HepG2 (cell line): ENCODE results near the gene CYB5R3. TPM values are rescaled to one million over a fixed set of nuclear protein-coding genes. Genes with fewer than 3 reads are reported as not detected.

Source experiments
- AHR ChIP-seq: IDR thresholded peaks from 2 replicates; pipeline ENCODE4 v1.6.1; 2018; ENCODE audit warnings: missing genetic modification reagents, missing compliant biosample characterization
- BATF2 ChIP-seq: sonication (generic); formaldehyde crosslinking; IDR thresholded peaks from 2 replicates; pipeline ENCODE4 v1.8.0; 2022; ENCODE audit warnings: mild to moderate bottlenecking, missing genetic modification reagents, moderate library complexity
- CBX5 ChIP-seq: sonication (generic); formaldehyde crosslinking; IDR thresholded peaks from 2 replicates; pipeline ENCODE4 v1.4.0; 2020; ENCODE audit warnings: missing genetic modification reagents, borderline replicate concordance
- CHD2 ChIP-seq: IDR thresholded peaks from 2 replicates; pipeline ENCODE4 v1.6.1; 2011; ENCODE audit warnings: low read depth, low read length, improper control_type of control experiment
- EED ChIP-seq: sonication (generic); formaldehyde crosslinking; IDR thresholded peaks from 2 replicates; pipeline ENCODE4 v1.5.0; 2020; ENCODE audit warnings: mild to moderate bottlenecking, missing genetic modification reagents
- FOXC1 ChIP-seq: sonication (generic); formaldehyde crosslinking; IDR thresholded peaks from 2 replicates; pipeline ENCODE4 v1.8.0; 2022; ENCODE audit warnings: mild to moderate bottlenecking, missing genetic modification reagents, borderline replicate concordance
- IRF1 ChIP-seq: sonication (generic); formaldehyde crosslinking; IDR thresholded peaks from 2 replicates; pipeline ENCODE4 v1.4.0; 2020; ENCODE audit warnings: low read depth, mild to moderate bottlenecking, missing genetic modification reagents
- NCOA5 ChIP-seq: sonication (generic); formaldehyde crosslinking; IDR thresholded peaks from 2 replicates; pipeline ENCODE4 v1.4.0; 2020; ENCODE audit warnings: missing genetic modification reagents
- NCOR1 ChIP-seq: fragments of 200-600 bp; sonication (generic); IDR thresholded peaks from 2 replicates; pipeline ENCODE4 v1.7.0; 2017; ENCODE audit warnings: antibody characterized with exemption, low read length, borderline replicate concordance
- NR1H2 ChIP-seq: sonication (generic); formaldehyde crosslinking; IDR thresholded peaks from 2 replicates; pipeline ENCODE4 v1.8.1; 2022; ENCODE audit warnings: low read depth, missing genetic modification reagents, borderline replicate concordance
- PCBP2 ChIP-seq: fragments of 200-400 bp; formaldehyde crosslinking; optimal IDR thresholded peaks from 2 replicates; pipeline ENCODE3; 2018; ENCODE audit warnings: low read length, low read depth; ENCODE audit not compliant: poor library complexity, severe bottlenecking
- RNF2 ChIP-seq: fragments of 450-650 bp; conservative IDR thresholded peaks from 2 replicates; pipeline ENCODE4 v1.6.1; 2016; ENCODE audit warnings: low read depth
- SNAI1 ChIP-seq: sonication (generic); formaldehyde crosslinking; IDR thresholded peaks from 2 replicates; pipeline ENCODE4 v1.5.0; 2020; ENCODE audit warnings: mild to moderate bottlenecking, missing genetic modification reagents, borderline replicate concordance
- SOX13 ChIP-seq, 3 experiments: fragments of 450-650 bp in 1 of 3; sonication (generic) in 1 of 3; formaldehyde crosslinking in 1 of 3; IDR thresholded peaks in 2 of 3; conservative IDR thresholded peaks in 1 of 3; 2 replicates each; pipeline versions ENCODE4 v1.5.0 to v1.6.1; 2016 to 2020; ENCODE audit warnings: antibody characterized with exemption in 1 of 3, mild to moderate bottlenecking in 1 of 3, missing compliant biosample characterization in 1 of 3, missing genetic modification reagents in 1 of 3, moderate library complexity in 1 of 3
- SOX5 ChIP-seq: IDR thresholded peaks from 2 replicates; pipeline ENCODE4 v1.6.1; 2016; ENCODE audit warnings: borderline replicate concordance
- SP140L ChIP-seq: sonication (generic); formaldehyde crosslinking; IDR thresholded peaks from 2 replicates; pipeline ENCODE4 v1.4.0; 2020; ENCODE audit warnings: missing genetic modification reagents, borderline replicate concordance
- ZBTB1 ChIP-seq: sonication (generic); formaldehyde crosslinking; IDR thresholded peaks from 2 replicates; pipeline ENCODE4 v1.4.0; 2020; ENCODE audit warnings: missing genetic modification reagents, borderline replicate concordance
- ZFX ChIP-seq: sonication (generic); formaldehyde crosslinking; IDR thresholded peaks from 2 replicates; pipeline ENCODE4 v1.4.0; 2020; ENCODE audit warnings: mild to moderate bottlenecking, low read depth, missing genetic modification reagents, moderate library complexity
- ZNF30 ChIP-seq: sonication (generic); formaldehyde crosslinking; IDR thresholded peaks from 2 replicates; pipeline ENCODE4 v1.5.0; 2020; ENCODE audit warnings: mild to moderate bottlenecking, missing genetic modification reagents
- ZNF431 ChIP-seq: sonication (generic); formaldehyde crosslinking; IDR thresholded peaks from 2 replicates; pipeline ENCODE4 v1.9.0; 2022; ENCODE audit warnings: missing genetic modification reagents, low read depth, mild to moderate bottlenecking, borderline replicate concordance
- ZNF569 ChIP-seq: sonication (generic); formaldehyde crosslinking; IDR thresholded peaks from 2 replicates; pipeline ENCODE4 v1.5.0; 2020; ENCODE audit warnings: mild to moderate bottlenecking, missing genetic modification reagents, moderate library complexity, borderline replicate concordance
- ZXDC ChIP-seq: sonication (generic); formaldehyde crosslinking; IDR thresholded peaks from 2 replicates; pipeline ENCODE4 v1.5.0; 2020; ENCODE audit warnings: mild to moderate bottlenecking, missing genetic modification reagents
- polyA plus RNA-seq, 8 experiments: library from polyadenylated mRNA; depleted of rRNA in 3 of 8; stranded (reverse) in 7 of 8; unstranded in 1 of 8; fragments of >200 nt; fragmentation: Illumina TruSeq in 4 of 8; extraction: Trizol in 4 of 8; gene quantifications; 2 replicates each; pipeline versions ENCODE4 v1.2.1 to v1.2.3, GENCODE V29; 2011 to 2016; ENCODE audit warnings: low read depth in 4 of 8, missing spikeins in 1 of 8, mixed read lengths in 1 of 8; ENCODE audit not compliant: insufficient read depth in 1 of 8
- total RNA-seq, 5 experiments: library from RNA; depleted of rRNA; stranded (reverse); fragments of >200 nt; fragmentation: Illumina TruSeq; extraction: Trizol; gene quantifications; 2 replicates each; pipeline ENCODE4 v1.2.3, GENCODE V29; 2016; ENCODE audit warnings: low read depth in 1 of 5
- TF ChIP-seq, protein P1 (sequence below): sonication (generic); formaldehyde crosslinking; IDR thresholded peaks from 2 replicates; pipeline ENCODE4 v1.4.0; 2020; ENCODE audit warnings: mild to moderate bottlenecking, missing genetic modification reagents

Gene CYB5R3
- total and polyA plus RNA-seq, 2 of the 13 experiments (the other 11 are each of a cell fraction or from before 2014, with no cell fraction given): 32.4 to 305 TPM

DNA sequence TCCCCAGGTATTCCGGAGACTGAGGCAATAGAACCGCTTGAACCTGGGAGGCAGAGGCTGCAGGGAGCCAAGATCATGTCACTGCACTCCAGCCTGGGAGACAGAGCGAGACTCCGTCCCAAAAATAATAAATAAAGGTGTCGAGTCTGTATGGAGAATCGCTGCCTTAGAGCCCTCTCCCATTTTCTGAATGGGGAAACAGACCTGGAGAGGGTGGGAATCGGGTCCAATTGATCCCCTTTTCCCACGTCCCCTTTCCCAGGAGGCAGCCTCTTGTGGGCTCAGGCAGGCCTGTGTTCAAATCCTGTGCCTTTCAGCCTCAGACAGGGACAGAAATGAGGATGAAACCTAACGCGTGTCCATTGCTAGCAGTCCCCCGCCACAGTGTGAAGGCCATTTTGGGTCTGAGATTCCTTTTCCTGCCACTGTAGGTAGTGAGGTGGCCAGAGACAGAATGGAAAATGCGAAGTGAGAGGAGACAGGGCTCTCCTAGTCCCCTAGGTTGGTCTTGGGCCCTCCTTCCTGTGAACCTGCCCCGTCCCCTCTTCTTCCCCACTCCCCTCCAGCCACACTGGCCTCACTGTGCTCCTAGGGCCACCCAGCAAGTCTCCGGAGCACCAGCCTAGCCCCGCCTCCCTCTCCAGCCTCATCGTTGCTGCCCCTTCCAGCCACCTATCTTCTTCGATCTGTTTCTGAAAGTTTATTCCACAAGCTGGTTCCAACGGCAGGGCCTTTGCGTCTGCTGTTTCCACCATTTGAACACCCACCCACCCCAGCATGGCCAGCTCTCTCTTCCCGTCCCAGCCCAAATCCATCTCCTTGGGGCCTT lies 31.8 kb downstream of the CYB5R3 start (continued):
- no peak for TF ChIP-seq ZXDC
- no peak for TF ChIP-seq BATF2 (CRISPR knock-in tag)
- TF ChIP-seq CBX5: no peak
- TF ChIP-seq ZNF30 (CRISPR knock-in tag): no peak
- no peak for TF ChIP-seq ZBTB1
- TF ChIP-seq ZNF569 (CRISPR knock-in tag): no peak
- no peak for TF ChIP-seq RNF2
- TF ChIP-seq SOX5 (CRISPR knock-in tag): no peak
- TF ChIP-seq FOXC1 (CRISPR knock-in tag): no peak
- no peak for TF ChIP-seq SOX13 (IDR thresholded peaks at IDR 0.05)
- TF ChIP-seq SOX13 (CRISPR knock-in tag; conservative IDR thresholded peaks at IDR 0.05 in 1 of 2, IDR thresholded peaks at IDR 0.05 in 1 of 2): no peak
- TF ChIP-seq IRF1 (CRISPR knock-in tag): no peak
- no peak for TF ChIP-seq SP140L (CRISPR knock-in tag)
- no peak for TF ChIP-seq AHR
- TF ChIP-seq EED (CRISPR knock-in tag): no peak
- TF ChIP-seq SNAI1 (CRISPR knock-in tag): no peak
- no peak for TF ChIP-seq PCBP2
- no peak for TF ChIP-seq ZNF431
- TF ChIP-seq, protein P1, sequence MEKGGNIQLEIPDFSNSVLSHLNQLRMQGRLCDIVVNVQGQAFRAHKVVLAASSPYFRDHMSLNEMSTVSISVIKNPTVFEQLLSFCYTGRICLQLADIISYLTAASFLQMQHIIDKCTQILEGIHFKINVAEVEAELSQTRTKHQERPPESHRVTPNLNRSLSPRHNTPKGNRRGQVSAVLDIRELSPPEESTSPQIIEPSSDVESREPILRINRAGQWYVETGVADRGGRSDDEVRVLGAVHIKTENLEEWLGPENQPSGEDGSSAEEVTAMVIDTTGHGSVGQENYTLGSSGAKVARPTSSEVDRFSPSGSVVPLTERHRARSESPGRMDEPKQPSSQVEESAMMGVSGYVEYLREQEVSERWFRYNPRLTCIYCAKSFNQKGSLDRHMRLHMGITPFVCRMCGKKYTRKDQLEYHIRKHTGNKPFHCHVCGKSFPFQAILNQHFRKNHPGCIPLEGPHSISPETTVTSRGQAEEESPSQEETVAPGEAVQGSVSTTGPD: no peak
- no peak for TF ChIP-seq CHD2
- TF ChIP-seq NCOA5 (CRISPR knock-in tag): no peak
- TF ChIP-seq NCOR1: no peak
- no peak for TF ChIP-seq NR1H2 (CRISPR knock-in tag)
- TF ChIP-seq ZFX (CRISPR knock-in tag): 0 out of 2 replicates have a peak, but pooled peaks have one; percentile 31
